HepG2 (cell line): Measurements from ENCODE around the gene ABCF1. TPM values are rescaled to one million over a fixed set of nuclear protein-coding genes. Genes with fewer than 3 reads are reported as not detected.

ENCODE experiments used
- AHR ChIP-seq: IDR thresholded peaks from 2 replicates; pipeline ENCODE4 v1.6.1; 2018; ENCODE audit warnings: missing genetic modification reagents, missing compliant biosample characterization
- HNF4G ChIP-seq, 2 experiments: sonication (generic) in 1 of 2; formaldehyde crosslinking in 1 of 2; IDR thresholded peaks; 2 replicates each; pipeline versions ENCODE4 v1.4.0 to v1.6.1; 2011 to 2020; ENCODE audit warnings: borderline replicate concordance in 2 of 2, low read depth in 2 of 2, mild to moderate bottlenecking in 2 of 2, low read length in 1 of 2, missing genetic modification reagents in 1 of 2, moderate library complexity in 1 of 2
- MXD4 ChIP-seq: IDR thresholded peaks from 2 replicates; pipeline ENCODE4 v1.6.1; 2016; ENCODE audit warnings: mild to moderate bottlenecking, missing biosample characterization, missing genetic modification reagents
- NFYB ChIP-seq: sonication (generic); formaldehyde crosslinking; IDR thresholded peaks from 2 replicates; pipeline ENCODE4 v1.4.0; 2020; ENCODE audit warnings: missing genetic modification reagents
- NPAS2 ChIP-seq: sonication (generic); formaldehyde crosslinking; IDR thresholded peaks from 2 replicates; pipeline ENCODE4 v1.8.0; 2022; ENCODE audit warnings: mild to moderate bottlenecking, missing genetic modification reagents, borderline replicate concordance
- RBFOX2 ChIP-seq: fragments of 200-400 bp; formaldehyde crosslinking; IDR thresholded peaks from 2 replicates; pipeline ENCODE4 v1.6.1; 2017; ENCODE audit warnings: low read depth, mild to moderate bottlenecking, low read length
- SKI ChIP-seq: fragments of 450-650 bp; IDR thresholded peaks from one replicate; pipeline ENCODE4 v1.6.1; 2018; ENCODE audit warnings: mild to moderate bottlenecking; ENCODE audit not compliant: partially characterized antibody
- WIZ ChIP-seq: sonication (generic); formaldehyde crosslinking; IDR thresholded peaks from 2 replicates; pipeline ENCODE4 v1.5.1; 2020; ENCODE audit warnings: mild to moderate bottlenecking, missing genetic modification reagents
- YY1 ChIP-seq: IDR thresholded peaks from 2 replicates; pipeline ENCODE4 v1.6.1; 2011; ENCODE audit warnings: low read length, low read depth, moderate library complexity, mild to moderate bottlenecking; ENCODE audit not compliant: insufficient read depth, insufficient replicate concordance
- ZBTB46 ChIP-seq: sonication (generic); formaldehyde crosslinking; IDR thresholded peaks from 2 replicates; pipeline ENCODE4 v1.4.0; 2020; ENCODE audit warnings: mild to moderate bottlenecking, missing genetic modification reagents, borderline replicate concordance
- ZFP36L2 ChIP-seq: sonication (generic); formaldehyde crosslinking; IDR thresholded peaks from 2 replicates; pipeline ENCODE4 v1.4.0; 2020; ENCODE audit warnings: missing genetic modification reagents
- polyA plus RNA-seq, 8 experiments: library from polyadenylated mRNA; depleted of rRNA in 3 of 8; stranded (reverse) in 7 of 8; unstranded in 1 of 8; fragments of >200 nt; fragmentation: Illumina TruSeq in 4 of 8; extraction: Trizol in 4 of 8; gene quantifications; 2 replicates each; pipeline versions ENCODE4 v1.2.1 to v1.2.3, GENCODE V29; 2011 to 2016; ENCODE audit warnings: low read depth in 4 of 8, missing spikeins in 1 of 8, mixed read lengths in 1 of 8; ENCODE audit not compliant: insufficient read depth in 1 of 8
- total RNA-seq, 5 experiments: library from RNA; depleted of rRNA; stranded (reverse); fragments of >200 nt; fragmentation: Illumina TruSeq; extraction: Trizol; gene quantifications; 2 replicates each; pipeline ENCODE4 v1.2.3, GENCODE V29; 2016; ENCODE audit warnings: low read depth in 1 of 5
- TF ChIP-seq, protein P1 (sequence below): sonication (generic); formaldehyde crosslinking; IDR thresholded peaks from 2 replicates; pipeline ENCODE4 v1.4.0; 2020; ENCODE audit warnings: mild to moderate bottlenecking, missing genetic modification reagents
- TF ChIP-seq, protein P2 (sequence below): IDR thresholded peaks from 2 replicates; pipeline ENCODE4 v1.4.0; 2020; ENCODE audit warnings: mild to moderate bottlenecking, missing genetic modification reagents
- TF ChIP-seq, protein P3 (sequence below): sonication (generic); formaldehyde crosslinking; IDR thresholded peaks from 2 replicates; pipeline ENCODE4 v1.4.0; 2020; ENCODE audit warnings: mild to moderate bottlenecking, missing genetic modification reagents
- TF ChIP-seq, protein P4 (sequence below): IDR thresholded peaks from 2 replicates; pipeline ENCODE4 v1.6.1; 2016; ENCODE audit warnings: low read depth, missing genetic modification reagents, missing compliant biosample characterization

The ABCF1 gene
- total and polyA plus RNA-seq, 2 of the 13 experiments (the other 11 are each of a cell fraction or from before 2014, with no cell fraction given), result 25.4 to 98.9 TPM

GRCh38 chr6:30626484-30627366, 55.5 kb downstream of the ABCF1 start, which contains the start of gene ATAT1 (continued):
- no peak for TF ChIP-seq ZBTB46 (CRISPR knock-in tag)
- peak; percentile 82 for TF ChIP-seq HNF4G (IDR thresholded peaks at IDR 0.05; ENCODE audit: borderline replicate concordance, low read depth, low read length)
- TF ChIP-seq HNF4G (CRISPR knock-in tag; IDR thresholded peaks at IDR 0.05; ENCODE audit: borderline replicate concordance, low read depth), result peak; percentile 79
- peak; percentile 53 for TF ChIP-seq NFYB
- TF ChIP-seq, protein P1, sequence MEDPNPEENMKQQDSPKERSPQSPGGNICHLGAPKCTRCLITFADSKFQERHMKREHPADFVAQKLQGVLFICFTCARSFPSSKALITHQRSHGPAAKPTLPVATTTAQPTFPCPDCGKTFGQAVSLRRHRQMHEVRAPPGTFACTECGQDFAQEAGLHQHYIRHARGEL (CRISPR knock-in tag), result no peak
- no peak for TF ChIP-seq MXD4
- peak; percentile 71 for TF ChIP-seq YY1
- TF ChIP-seq WIZ, result no peak
- TF ChIP-seq, protein P2, sequence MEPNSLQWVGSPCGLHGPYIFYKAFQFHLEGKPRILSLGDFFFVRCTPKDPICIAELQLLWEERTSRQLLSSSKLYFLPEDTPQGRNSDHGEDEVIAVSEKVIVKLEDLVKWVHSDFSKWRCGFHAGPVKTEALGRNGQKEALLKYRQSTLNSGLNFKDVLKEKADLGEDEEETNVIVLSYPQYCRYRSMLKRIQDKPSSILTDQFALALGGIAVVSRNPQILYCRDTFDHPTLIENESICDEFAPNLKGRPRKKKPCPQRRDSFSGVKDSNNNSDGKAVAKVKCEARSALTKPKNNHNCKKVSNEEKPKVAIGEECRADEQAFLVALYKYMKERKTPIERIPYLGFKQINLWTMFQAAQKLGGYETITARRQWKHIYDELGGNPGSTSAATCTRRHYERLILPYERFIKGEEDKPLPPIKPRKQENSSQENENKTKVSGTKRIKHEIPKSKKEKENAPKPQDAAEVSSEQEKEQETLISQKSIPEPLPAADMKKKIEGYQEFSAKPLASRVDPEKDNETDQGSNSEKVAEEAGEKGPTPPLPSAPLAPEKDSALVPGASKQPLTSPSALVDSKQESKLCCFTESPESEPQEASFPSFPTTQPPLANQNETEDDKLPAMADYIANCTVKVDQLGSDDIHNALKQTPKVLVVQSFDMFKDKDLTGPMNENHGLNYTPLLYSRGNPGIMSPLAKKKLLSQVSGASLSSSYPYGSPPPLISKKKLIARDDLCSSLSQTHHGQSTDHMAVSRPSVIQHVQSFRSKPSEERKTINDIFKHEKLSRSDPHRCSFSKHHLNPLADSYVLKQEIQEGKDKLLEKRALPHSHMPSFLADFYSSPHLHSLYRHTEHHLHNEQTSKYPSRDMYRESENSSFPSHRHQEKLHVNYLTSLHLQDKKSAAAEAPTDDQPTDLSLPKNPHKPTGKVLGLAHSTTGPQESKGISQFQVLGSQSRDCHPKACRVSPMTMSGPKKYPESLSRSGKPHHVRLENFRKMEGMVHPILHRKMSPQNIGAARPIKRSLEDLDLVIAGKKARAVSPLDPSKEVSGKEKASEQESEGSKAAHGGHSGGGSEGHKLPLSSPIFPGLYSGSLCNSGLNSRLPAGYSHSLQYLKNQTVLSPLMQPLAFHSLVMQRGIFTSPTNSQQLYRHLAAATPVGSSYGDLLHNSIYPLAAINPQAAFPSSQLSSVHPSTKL (CRISPR knock-in tag), result peak; percentile 72
- TF ChIP-seq SKI, result no peak
- peak; percentile 95 for TF ChIP-seq RBFOX2
- TF ChIP-seq, protein P3, sequence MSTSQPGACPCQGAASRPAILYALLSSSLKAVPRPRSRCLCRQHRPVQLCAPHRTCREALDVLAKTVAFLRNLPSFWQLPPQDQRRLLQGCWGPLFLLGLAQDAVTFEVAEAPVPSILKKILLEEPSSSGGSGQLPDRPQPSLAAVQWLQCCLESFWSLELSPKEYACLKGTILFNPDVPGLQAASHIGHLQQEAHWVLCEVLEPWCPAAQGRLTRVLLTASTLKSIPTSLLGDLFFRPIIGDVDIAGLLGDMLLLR (CRISPR knock-in tag), result peak; percentile 68; the same call in 1 of the 2 replicates
- TF ChIP-seq AHR (CRISPR knock-in tag), result no peak
- no peak for TF ChIP-seq NPAS2 (CRISPR knock-in tag)
- TF ChIP-seq, protein P4, sequence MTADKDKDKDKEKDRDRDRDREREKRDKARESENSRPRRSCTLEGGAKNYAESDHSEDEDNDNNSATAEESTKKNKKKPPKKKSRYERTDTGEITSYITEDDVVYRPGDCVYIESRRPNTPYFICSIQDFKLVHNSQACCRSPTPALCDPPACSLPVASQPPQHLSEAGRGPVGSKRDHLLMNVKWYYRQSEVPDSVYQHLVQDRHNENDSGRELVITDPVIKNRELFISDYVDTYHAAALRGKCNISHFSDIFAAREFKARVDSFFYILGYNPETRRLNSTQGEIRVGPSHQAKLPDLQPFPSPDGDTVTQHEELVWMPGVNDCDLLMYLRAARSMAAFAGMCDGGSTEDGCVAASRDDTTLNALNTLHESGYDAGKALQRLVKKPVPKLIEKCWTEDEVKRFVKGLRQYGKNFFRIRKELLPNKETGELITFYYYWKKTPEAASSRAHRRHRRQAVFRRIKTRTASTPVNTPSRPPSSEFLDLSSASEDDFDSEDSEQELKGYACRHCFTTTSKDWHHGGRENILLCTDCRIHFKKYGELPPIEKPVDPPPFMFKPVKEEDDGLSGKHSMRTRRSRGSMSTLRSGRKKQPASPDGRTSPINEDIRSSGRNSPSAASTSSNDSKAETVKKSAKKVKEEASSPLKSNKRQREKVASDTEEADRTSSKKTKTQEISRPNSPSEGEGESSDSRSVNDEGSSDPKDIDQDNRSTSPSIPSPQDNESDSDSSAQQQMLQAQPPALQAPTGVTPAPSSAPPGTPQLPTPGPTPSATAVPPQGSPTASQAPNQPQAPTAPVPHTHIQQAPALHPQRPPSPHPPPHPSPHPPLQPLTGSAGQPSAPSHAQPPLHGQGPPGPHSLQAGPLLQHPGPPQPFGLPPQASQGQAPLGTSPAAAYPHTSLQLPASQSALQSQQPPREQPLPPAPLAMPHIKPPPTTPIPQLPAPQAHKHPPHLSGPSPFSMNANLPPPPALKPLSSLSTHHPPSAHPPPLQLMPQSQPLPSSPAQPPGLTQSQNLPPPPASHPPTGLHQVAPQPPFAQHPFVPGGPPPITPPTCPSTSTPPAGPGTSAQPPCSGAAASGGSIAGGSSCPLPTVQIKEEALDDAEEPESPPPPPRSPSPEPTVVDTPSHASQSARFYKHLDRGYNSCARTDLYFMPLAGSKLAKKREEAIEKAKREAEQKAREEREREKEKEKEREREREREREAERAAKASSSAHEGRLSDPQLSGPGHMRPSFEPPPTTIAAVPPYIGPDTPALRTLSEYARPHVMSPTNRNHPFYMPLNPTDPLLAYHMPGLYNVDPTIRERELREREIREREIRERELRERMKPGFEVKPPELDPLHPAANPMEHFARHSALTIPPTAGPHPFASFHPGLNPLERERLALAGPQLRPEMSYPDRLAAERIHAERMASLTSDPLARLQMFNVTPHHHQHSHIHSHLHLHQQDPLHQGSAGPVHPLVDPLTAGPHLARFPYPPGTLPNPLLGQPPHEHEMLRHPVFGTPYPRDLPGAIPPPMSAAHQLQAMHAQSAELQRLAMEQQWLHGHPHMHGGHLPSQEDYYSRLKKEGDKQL (CRISPR knock-in tag), result no peak
- TF ChIP-seq ZFP36L2 (CRISPR knock-in tag), result no peak
